ACC112 (cell line): ENCODE data around the gene VWA1.
A peak's percentile ranks its signal among the peaks of the same experiment; 100 is the strongest.

Experiments
- H2AFZ ChIP-seq: fragments of 200-600 bp; sonication (generic); one replicate; pipeline ENCODE4 v1.6.0; 2017; ENCODE audit warnings: antibody characterized with exemption, low read length; ENCODE audit not compliant: unreplicated experiment
- H3K27ac ChIP-seq: fragments of 200-600 bp; sonication (generic); 2 replicates; pipeline ENCODE4 v1.5.1; 2014; ENCODE audit warnings: low read depth, mild to moderate bottlenecking, antibody characterized with exemption, low read length, moderate library complexity
- H3K27me3 ChIP-seq: fragments of 200-600 bp; sonication (generic); 2 replicates; pipeline ENCODE4 v1.6.1; 2014; ENCODE audit warnings: mild to moderate bottlenecking, antibody characterized with exemption, low read length, moderate library complexity, mixed read lengths; ENCODE audit not compliant: insufficient read depth
- H3K36me3 ChIP-seq: fragments of 200-600 bp; sonication (generic); 2 replicates; pipeline ENCODE4 v1.6.1; 2016; ENCODE audit warnings: mild to moderate bottlenecking, antibody characterized with exemption, low read length, moderate library complexity, mixed read lengths; ENCODE audit not compliant: insufficient read depth
- H3K4me1 ChIP-seq: fragments of 200-600 bp; sonication (generic); one replicate; pipeline ENCODE4 v1.6.1; 2016; ENCODE audit warnings: low read length, mixed read lengths; ENCODE audit not compliant: insufficient read depth, unreplicated experiment, control insufficient read depth
- H3K4me3 ChIP-seq: fragments of 200-600 bp; sonication (generic); 2 replicates; pipeline ENCODE4 v1.5.1; 2014; ENCODE audit warnings: mild to moderate bottlenecking, low read depth, low read length
- H3K79me2 ChIP-seq: fragments of 200-600 bp; sonication (generic); one replicate; pipeline ENCODE4 v1.6.0; 2016; ENCODE audit warnings: low read length; ENCODE audit not compliant: control insufficient read depth, unreplicated experiment, insufficient read depth

The VWA1 gene

GRCh38 chr1:1435106-1435903 is at the start of gene VWA1:
Gene VWA1, plus strand, starts transcription at chr1:1435690. Its CDS starts 59 bp downstream, at chr1:1435749.
- Histone ChIP-seq H3K27ac (no peak within 1 kb of the TSS), H3K27me3 (peaks cover 22% of the 10 kb centered on the region; the same call in 1 of the 2 replicates), H3K4me1 (peaks cover 14% of the 10 kb centered on the region), H3K79me2 (no peaks in the 10 kb centered on the region), H3K4me3 (peak within 1 kb of the TSS; percentile 60), H3K36me3 (no peaks in the 10 kb centered on the region), H2AFZ (no peak within 1 kb of the TSS)

GRCh38 chr1:1385931-1386330 is 49.6 kb upstream of the VWA1 start:
- no peak overlapping the region for H2AFZ ChIP-seq
- peaks cover 38% of the 10 kb centered on the region for H3K36me3 ChIP-seq
- no peak overlapping the region for H3K4me3 ChIP-seq
- no peaks in the 10 kb centered on the region for H3K4me1 ChIP-seq
- H3K27me3 ChIP-seq: no peaks in the 10 kb centered on the region
- H3K27ac ChIP-seq: no peak overlapping the region
- H3K79me2 ChIP-seq: no peaks in the 10 kb centered on the region

- no peaks in the 10 kb centered on the region for H3K27me3 ChIP-seq
- peaks cover 47% of the 10 kb centered on the region for H3K36me3 ChIP-seq
- peaks cover 8% of the 10 kb centered on the region for H3K79me2 ChIP-seq
- H3K4me1 ChIP-seq: no peaks in the 10 kb centered on the region
- H2AFZ ChIP-seq: no peak overlapping the region
- H3K4me3 ChIP-seq: no peak overlapping the region
- no peak overlapping the region for H3K27ac ChIP-seq
Observed at GRCh38 chr1:1387098-1388077, 48.1 kb upstream of the VWA1 start.

GRCh38 chr1:1388078-1388472 is 47.4 kb upstream of the VWA1 start:
- Histone ChIP-seq H3K27ac (no peak overlapping the region), H3K4me3 (no peak overlapping the region), H2AFZ (no peak overlapping the region), H3K27me3 (no peaks in the 10 kb centered on the region), H3K4me1 (no peaks in the 10 kb centered on the region), H3K79me2 (peaks cover 14% of the 10 kb centered on the region), H3K36me3 (peaks cover 52% of the 10 kb centered on the region)

- no peaks in the 10 kb centered on the region for H3K4me1 ChIP-seq
- H3K79me2 ChIP-seq: peaks cover 34% of the 10 kb centered on the region
- no peaks in the 10 kb centered on the region for H3K27me3 ChIP-seq
- peaks cover 63% of the 10 kb centered on the region for H3K36me3 ChIP-seq
- H3K4me3 ChIP-seq: no peak overlapping the region
- no peak overlapping the region for H2AFZ ChIP-seq
- no peak overlapping the region for H3K27ac ChIP-seq
Observed at GRCh38 chr1:1390675-1391074, 44.8 kb upstream of the VWA1 start.

- Histone ChIP-seq H3K27ac (no peak overlapping the region), H3K4me1 (no peaks in the 10 kb centered on the region), H3K4me3 (no peak overlapping the region), H3K79me2 (peaks cover 35% of the 10 kb centered on the region), H2AFZ (no peak overlapping the region), H3K27me3 (no peaks in the 10 kb centered on the region), H3K36me3 (peaks cover 58% of the 10 kb centered on the region)
Observed at GRCh38 chr1:1391225-1391624, 44.3 kb upstream of the VWA1 start.

GRCh38 chr1:1393014-1393413 is 42.5 kb upstream of the VWA1 start:
- H3K27ac ChIP-seq: no peak overlapping the region
- H3K4me3 ChIP-seq: no peak overlapping the region
- no peak overlapping the region for H2AFZ ChIP-seq
- peaks cover 8% of the 10 kb centered on the region for H3K4me1 ChIP-seq
- peaks cover 48% of the 10 kb centered on the region for H3K79me2 ChIP-seq
- peaks cover 52% of the 10 kb centered on the region for H3K36me3 ChIP-seq
- no peaks in the 10 kb centered on the region for H3K27me3 ChIP-seq

- Histone ChIP-seq H2AFZ (no peak overlapping the region), H3K4me1 (peaks cover 10% of the 10 kb centered on the region), H3K4me3 (no peak overlapping the region), H3K27ac (no peak overlapping the region), H3K36me3 (peaks cover 52% of the 10 kb centered on the region), H3K27me3 (no peaks in the 10 kb centered on the region), H3K79me2 (peaks cover 52% of the 10 kb centered on the region)
Observed at GRCh38 chr1:1393428-1393827, 42.1 kb upstream of the VWA1 start.

GRCh38 chr1:1394116-1394515 is 41.4 kb upstream of the VWA1 start:
- Histone ChIP-seq H3K79me2 (peaks cover 59% of the 10 kb centered on the region), H3K36me3 (peaks cover 52% of the 10 kb centered on the region), H3K27me3 (no peaks in the 10 kb centered on the region), H3K27ac (no peak overlapping the region), H3K4me1 (peaks cover 10% of the 10 kb centered on the region), H3K4me3 (no peak overlapping the region), H2AFZ (no peak overlapping the region)

- no peak overlapping the region for H2AFZ ChIP-seq
- H3K4me3 ChIP-seq: no peak overlapping the region
- H3K27me3 ChIP-seq: no peaks in the 10 kb centered on the region
- H3K27ac ChIP-seq: no peak overlapping the region
- H3K36me3 ChIP-seq: peaks cover 42% of the 10 kb centered on the region
- peaks cover 11% of the 10 kb centered on the region for H3K4me1 ChIP-seq
- H3K79me2 ChIP-seq: peaks cover 67% of the 10 kb centered on the region
Observed at GRCh38 chr1:1395166-1395565, 40.3 kb upstream of the VWA1 start.
